Adipose tissue (tissue), 3 donors: Measurements from ENCODE around the gene SLC13A3. TPM values are rescaled to one million over a fixed set of nuclear protein-coding genes. Genes with fewer than 3 reads are reported as not detected.
"Not testable (repeated sequence)": the region's sequence is repeated elsewhere in the genome, so short reads cannot be mapped to it uniquely, and the experiment has no call there.

Experiments used
- H3K27ac ChIP-seq: one replicate; pipeline ENCODE4 v1.5.1; 2013; ENCODE audit warnings: low read depth, low read length
- WGBS, 3 donors: extraction: QIAGEN DNeasy Blood & Tissue Kit; methylation state at CpG; one replicate each; pipeline ENCODE4 v1.1.7; 2013; 5-methylcytosine and 5-hydroxymethylcytosine counted together
- polyA plus RNA-seq, 3 donors: library from polyadenylated mRNA; stranded (reverse); fragments of 200-250 nt; gene quantifications; one replicate each; pipeline ENCODE4 v1.2.3, GENCODE V29; 2013
- donor health status: healthy with polysubstance abuse.
- donor health status: Bipolar disorder and iron deficiency.
- donor health status: healthy.

SLC13A3 gene
- polyA plus RNA-seq, 3 donors = 0.48 to 2.2 (median 1.2) TPM

GRCh38 chr20:46683011-46683667, 31.9 kb upstream of the SLC13A3 start:
- no peak overlapping the region for H3K27ac ChIP-seq
- WGBS, 3 donors = 22 to 28% (median 25%) methylated on average over 12 of the region's 12 CpGs

GRCh38 chr20:46682063-46682821, 31.0 kb upstream of the SLC13A3 start:
- no peak overlapping the region for H3K27ac ChIP-seq
- WGBS, 3 donors = 89 to 91% (median 91%) methylated on average over 9 of the region's 9 CpGs

GRCh38 chr20:46681032-46681854, 30.0 kb upstream of the SLC13A3 start:
- H3K27ac ChIP-seq = no peak overlapping the region
- WGBS, 3 donors = 45 to 52% (median 47%) methylated on average over 14 of the region's 14 CpGs

DNA sequence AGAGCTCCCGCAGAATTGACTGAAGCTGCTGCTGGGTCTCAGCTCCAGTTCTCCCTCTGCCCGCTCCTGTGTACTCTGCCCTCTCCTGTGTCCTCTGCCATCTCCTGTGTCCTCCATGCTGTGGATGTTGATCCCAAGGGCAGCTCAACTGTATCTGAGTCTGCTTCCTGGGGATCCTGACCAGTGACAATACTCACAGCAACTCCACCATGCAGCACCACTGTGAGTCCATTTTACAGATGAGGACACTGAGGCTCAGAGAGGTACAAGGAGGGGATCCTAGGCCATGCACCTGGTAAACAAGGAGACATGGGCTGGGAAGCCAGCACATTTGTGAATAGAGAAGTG, 29.4 kb upstream of the SLC13A3 start:
- WGBS, 3 donors = 96 to 98% (median 96%) methylated on average over 2 of the region's 2 CpGs
- no peak overlapping the region for H3K27ac ChIP-seq

DNA sequence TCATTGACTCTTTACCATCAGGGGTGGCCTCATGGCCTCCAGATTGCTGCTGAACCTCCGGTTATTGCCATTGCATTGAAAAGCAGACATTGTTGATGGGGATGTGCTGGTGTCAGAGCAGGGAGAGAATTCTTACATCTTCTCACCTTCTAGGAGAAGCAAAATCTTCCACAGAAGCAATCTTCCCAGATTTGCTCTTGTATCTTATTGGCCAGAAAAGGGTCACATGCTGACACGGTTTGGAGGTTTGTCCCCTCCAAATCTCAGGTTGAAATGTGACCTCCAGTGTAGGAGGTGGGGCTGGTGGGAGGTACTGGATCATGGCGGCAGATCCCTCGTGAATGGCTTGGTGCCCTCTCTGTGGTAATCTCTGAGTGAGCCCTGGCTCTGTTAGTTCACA, 27.3 kb upstream of the SLC13A3 start:
- 88 to 90% (median 88%) methylated on average over 4 of the region's 4 CpGs for WGBS, 3 donors

GRCh38 chr20:46677608-46678007, 26.3 kb upstream of the SLC13A3 start:
- WGBS, 3 donors = 89 to 94% (median 93%) methylated on average over 5 of the region's 5 CpGs
- H3K27ac ChIP-seq = no peak overlapping the region

More for the DNA sequence above, 27.3 kb upstream of the SLC13A3 start:
- H3K27ac ChIP-seq = no peak overlapping the region

GRCh38 chr20:46676649-46677316, 25.5 kb upstream of the SLC13A3 start:
- 88 to 94% (median 90%) methylated on average over 12 to 13 of the region's 14 CpGs for WGBS, 3 donors
- not testable (repeated sequence) for H3K27ac ChIP-seq

GRCh38 chr20:46674253-46675083, 23.2 kb upstream of the SLC13A3 start:
- H3K27ac ChIP-seq = no peak overlapping the region
- 69 to 72% (median 70%) methylated on average over 14 of the region's 14 CpGs for WGBS, 3 donors

- H3K27ac ChIP-seq = no peak overlapping the region
- 78 to 90% (median 81%) methylated on average over 11 of the region's 11 CpGs for WGBS, 3 donors
Measured at GRCh38 chr20:46673394-46674252, 22.4 kb upstream of the SLC13A3 start.

- no peak overlapping the region for H3K27ac ChIP-seq
- 80 to 97% (median 95%) methylated on average over 5 of the region's 5 CpGs for WGBS, 3 donors
Measured at GRCh38 chr20:46672543-46673148, 21.4 kb upstream of the SLC13A3 start.

DNA sequence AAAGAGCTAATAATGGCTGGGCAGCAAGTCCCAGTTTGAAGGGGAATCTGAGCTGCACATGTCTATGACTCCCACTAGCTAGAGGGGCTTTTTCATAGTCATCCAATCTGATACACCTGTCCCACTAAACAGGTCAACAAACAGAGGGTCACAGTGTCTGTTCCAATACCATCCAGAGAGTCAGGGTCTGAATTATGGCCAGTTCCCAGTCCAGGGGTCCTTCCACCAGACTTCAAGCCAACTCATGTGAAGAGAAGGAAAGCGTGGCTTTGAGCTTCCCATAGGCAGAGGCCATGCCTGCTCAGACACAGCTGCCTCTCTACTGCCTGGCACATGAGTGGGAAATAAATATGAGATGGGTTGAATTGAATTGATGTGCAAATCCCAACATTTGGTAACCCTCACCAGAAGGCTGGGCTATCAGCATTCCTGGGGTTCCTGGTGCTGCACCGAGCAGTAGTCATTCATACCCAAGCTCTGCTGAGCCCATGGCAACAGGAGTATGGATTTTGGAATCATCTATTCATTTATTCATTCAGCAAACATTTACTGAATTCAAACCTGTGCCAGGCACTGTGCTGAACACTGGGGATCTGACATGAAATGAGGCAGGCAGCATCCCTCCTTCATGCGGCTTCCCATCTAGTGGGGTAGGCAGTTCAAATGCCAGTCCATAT, 20.7 kb upstream of the SLC13A3 start:
- 93 to 100% (median 94%) methylated on average over 3 of the region's 3 CpGs for WGBS, 3 donors
- no peak overlapping the region for H3K27ac ChIP-seq

DNA sequence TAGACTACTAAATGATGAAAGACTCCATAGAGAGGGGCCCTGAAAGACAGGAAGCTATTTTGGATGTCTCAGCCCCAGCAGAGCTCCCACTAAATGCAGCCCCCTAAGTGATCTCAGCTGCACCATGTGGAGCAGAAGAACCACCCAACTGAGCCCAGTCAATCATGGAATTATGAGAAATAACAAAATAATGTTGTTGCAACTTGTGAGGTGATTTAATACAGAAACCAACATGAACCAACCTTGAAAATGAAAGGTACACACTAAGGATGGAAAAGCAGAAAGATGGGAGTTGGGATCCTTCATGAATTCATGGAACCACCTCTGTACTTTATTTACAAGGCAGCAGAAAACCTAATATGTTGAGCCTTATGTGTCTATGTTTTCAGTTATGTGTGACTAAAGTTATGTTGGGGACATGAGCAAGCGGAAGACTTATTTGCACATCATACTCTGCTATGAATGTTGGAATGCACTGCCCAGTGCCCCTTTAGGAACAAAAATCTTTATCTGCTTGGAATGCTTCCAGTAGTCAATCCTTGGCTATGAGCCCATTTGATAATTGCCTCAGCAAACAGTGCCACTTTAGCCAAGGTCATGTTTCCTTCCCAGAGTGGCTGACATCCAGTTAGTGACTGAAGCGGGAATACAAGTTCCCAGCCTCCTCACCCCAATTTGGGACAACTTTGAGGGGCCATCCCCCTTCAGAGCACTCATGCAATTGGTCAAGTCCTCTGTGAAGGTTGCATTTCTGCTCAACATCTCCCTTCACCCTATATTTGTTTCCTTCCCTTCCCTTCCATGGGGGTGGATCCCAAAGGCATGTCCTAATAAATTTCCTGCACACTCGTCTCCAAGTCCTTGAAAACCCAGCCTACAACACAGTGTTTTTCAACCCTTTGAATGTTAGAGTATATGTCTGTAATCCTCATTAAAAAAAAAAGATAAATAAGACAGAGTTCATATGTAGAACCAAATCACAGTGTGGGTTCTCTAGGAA, 19.6 kb upstream of the SLC13A3 start:
- no peak overlapping the region for H3K27ac ChIP-seq
- WGBS, 3 donors = 17 to 78% (median 67%) methylated on average over 3 of the region's 3 CpGs

- WGBS, 3 donors = 76 to 93% (median 79%) methylated on average over 2 of the region's 2 CpGs
- H3K27ac ChIP-seq = no peak overlapping the region
Measured at GRCh38 chr20:46670228-46670584, 18.9 kb upstream of the SLC13A3 start.

DNA sequence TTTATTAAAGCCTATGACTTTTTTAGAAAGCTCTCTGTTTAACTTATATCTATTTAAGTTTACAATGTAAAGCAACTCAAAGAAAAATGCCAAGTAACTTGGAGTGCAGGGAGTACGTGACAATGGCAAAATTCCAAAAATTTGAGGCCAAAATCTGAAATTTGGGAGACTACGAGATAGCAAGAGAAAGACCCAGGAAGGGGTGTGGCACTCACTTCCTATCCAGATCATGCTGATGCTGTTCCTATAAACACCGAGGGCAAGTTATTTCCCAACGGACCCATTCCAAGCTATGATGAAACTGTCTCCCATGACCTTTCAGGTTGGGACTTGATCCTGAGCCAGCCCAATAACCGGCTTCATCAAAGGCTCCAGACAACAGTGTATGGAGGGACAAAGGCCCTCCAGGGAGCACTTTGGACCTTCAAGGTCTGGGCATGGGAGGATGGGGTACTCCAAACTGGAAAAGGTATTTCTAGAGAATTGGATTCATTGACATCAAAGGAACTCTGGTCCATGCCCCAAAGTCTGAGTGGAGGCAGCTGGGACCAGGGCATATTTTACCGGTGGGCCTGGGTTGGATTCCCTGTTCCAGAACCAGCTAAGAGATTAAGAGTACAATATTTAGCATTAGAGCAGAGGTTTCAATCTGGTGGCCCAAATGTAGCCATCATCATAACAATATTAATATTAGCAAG, 15.7 kb upstream of the SLC13A3 start:
- WGBS, 3 donors = 68 to 85% (median 70%) methylated on average over 6 of the region's 6 CpGs

GRCh38 chr20:46666306-46666705, 15.0 kb upstream of the SLC13A3 start:
- 92 to 97% (median 96%) methylated on average over 3 of the region's 3 CpGs for WGBS, 3 donors
- no peak overlapping the region for H3K27ac ChIP-seq

More for the DNA sequence above, 15.7 kb upstream of the SLC13A3 start:
- no peak overlapping the region for H3K27ac ChIP-seq
